Karpas-422 (cell line): ENCODE results near the gene FERMT1. TPM values are rescaled to one million over a fixed set of nuclear protein-coding genes. Genes with fewer than 3 reads are reported as not detected.

ENCODE experiments used
- DNase-seq: peaks from one replicate; pipeline ENCODE4 v3.0.0-alpha.2; 2015
- H2AFZ ChIP-seq: fragments of 200-600 bp; sonication (generic); 2 replicates; pipeline ENCODE4 v1.6.1; 2014; ENCODE audit warnings: antibody characterized with exemption, low read length, mixed read lengths
- H3K27ac ChIP-seq: fragments of 200-600 bp; sonication (generic); 2 replicates; pipeline ENCODE4 v1.5.1; 2014; ENCODE audit warnings: mild to moderate bottlenecking, low read length, moderate library complexity
- H3K27me3 ChIP-seq: fragments of 200-600 bp; sonication (generic); 2 replicates; pipeline ENCODE4 v1.6.1; 2014; ENCODE audit warnings: low read length, mixed read lengths
- H3K36me3 ChIP-seq: fragments of 200-600 bp; sonication (generic); 2 replicates; pipeline ENCODE4 v1.6.1; 2014; ENCODE audit warnings: low read length, mixed read lengths; ENCODE audit not compliant: insufficient read depth
- H3K4me1 ChIP-seq: fragments of 200-600 bp; sonication (generic); 2 replicates; pipeline ENCODE4 v1.6.1; 2014; ENCODE audit warnings: mild to moderate bottlenecking, low read length, mixed read lengths
- H3K4me2 ChIP-seq: fragments of 200-600 bp; sonication (generic); 2 replicates; pipeline ENCODE4 v1.6.1; 2014; ENCODE audit warnings: low read length, low read depth, mild to moderate bottlenecking; ENCODE audit not compliant: poor library complexity, severe bottlenecking
- H3K4me3 ChIP-seq: fragments of 200-600 bp; sonication (generic); 2 replicates; pipeline ENCODE4 v1.5.1; 2014; ENCODE audit warnings: mild to moderate bottlenecking, antibody characterized with exemption, low read length, mixed read lengths
- H3K79me2 ChIP-seq: fragments of 200-600 bp; sonication (generic); 2 replicates; pipeline ENCODE4 v1.6.1; 2014; ENCODE audit warnings: mild to moderate bottlenecking, low read length, mixed read lengths
- H3K9ac ChIP-seq: fragments of 200-600 bp; sonication (generic); 2 replicates; pipeline ENCODE4 v1.6.0; 2014; ENCODE audit warnings: low read length
- H3K9me2 ChIP-seq: fragments of 200-600 bp; sonication (generic), shearing (Covaris generic); replicated peaks from 2 replicates; pipeline ENCODE4 v1.6.0; 2014; ENCODE audit warnings: mild to moderate bottlenecking, low read length, moderate library complexity; ENCODE audit not compliant: insufficient read depth
- H3K9me3 ChIP-seq: fragments of 300-700, 200-600 bp; sonication (generic); 2 replicates; pipeline ENCODE4 v1.6.1; 2014; ENCODE audit warnings: low read length, mixed read lengths
- H4K20me1 ChIP-seq: fragments of 200-600 bp; sonication (generic); 2 replicates; pipeline ENCODE4 v1.6.1; 2014; ENCODE audit warnings: mild to moderate bottlenecking, antibody characterized with exemption, low read length, low read depth; ENCODE audit not compliant: insufficient read depth
- total RNA-seq: library from RNA; depleted of rRNA; stranded (reverse); fragments of >200 nt; shearing (Covaris generic); gene quantifications from 2 replicates; pipeline ENCODE4 v1.2.3, GENCODE V29; 2014; ENCODE audit warnings: low replicate concordance

Gene FERMT1
- total RNA-seq, 1 experiment from 2014 or later: not detected

- Histone ChIP-seq H3K36me3 (no peaks in the 10 kb centered on the region), H3K4me2 (no peak overlapping the region), H3K9me3 (no peaks in the 10 kb centered on the region), H3K27ac (no peak overlapping the region), H3K4me1 (peaks cover 10% of the 10 kb centered on the region), H2AFZ (no peak overlapping the region; the same call in 1 of the 2 replicates), H3K9ac (no peak overlapping the region), H3K9me2 (no peaks in the 10 kb centered on the region), H3K4me3 (no peak overlapping the region), H3K27me3 (no peaks in the 10 kb centered on the region), H4K20me1 (no peaks in the 10 kb centered on the region), H3K79me2 (no peaks in the 10 kb centered on the region)
- DNase-seq: peak; percentile 81
Measured at GRCh38 chr20:6074145-6074561, 48.7 kb downstream of the FERMT1 start.

DNA sequence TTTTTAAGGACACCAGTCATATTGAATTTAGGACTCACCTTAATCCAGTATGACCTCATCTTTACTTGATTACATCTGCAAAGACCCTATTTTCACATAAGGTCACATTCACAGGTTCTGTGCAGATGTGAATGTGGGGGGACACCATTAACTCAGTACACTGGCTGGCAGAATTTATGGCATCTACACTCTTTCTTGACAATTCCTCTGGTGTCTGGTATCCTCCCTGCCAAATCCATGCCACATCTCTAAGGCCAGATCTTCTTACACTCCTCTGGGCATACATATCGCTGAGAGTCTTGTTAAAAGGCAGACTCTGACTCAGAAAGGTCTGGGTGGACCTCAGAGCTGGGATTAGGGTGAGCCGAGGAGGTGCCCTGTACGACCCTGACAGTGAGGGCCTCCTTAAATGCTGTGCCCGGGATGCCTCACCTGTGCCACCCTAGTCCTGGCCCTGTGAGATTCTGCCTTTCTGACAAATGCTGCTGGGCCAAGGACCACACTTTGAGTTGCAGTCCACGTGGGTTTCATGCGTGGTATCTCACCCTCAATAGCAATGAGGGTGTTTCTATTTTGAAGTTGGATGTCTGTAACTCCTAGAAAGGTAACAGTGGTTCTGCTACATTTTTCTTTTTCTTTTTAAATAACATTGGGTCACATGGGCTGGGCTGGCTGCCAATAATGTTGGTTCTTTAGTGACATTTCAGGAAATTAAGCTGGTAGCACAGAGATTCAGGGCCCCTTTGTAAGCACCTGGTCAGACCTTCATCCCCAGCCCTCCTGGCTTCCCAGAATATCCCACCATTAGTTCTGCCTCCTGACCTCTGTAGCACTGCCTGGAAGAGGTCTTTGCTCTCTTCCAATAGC is 51.8 kb downstream of the FERMT1 start:
- Histone ChIP-seq H3K36me3 (no peaks in the 10 kb centered on the region), H4K20me1 (no peaks in the 10 kb centered on the region), H3K9me2 (no peaks in the 10 kb centered on the region), H2AFZ (no peak overlapping the region), H3K79me2 (no peaks in the 10 kb centered on the region), H3K4me3 (no peak overlapping the region), H3K27ac (no peak overlapping the region), H3K4me1 (peaks cover 10% of the 10 kb centered on the region), H3K27me3 (no peaks in the 10 kb centered on the region; the same call in 1 of the 2 replicates), H3K9ac (no peak overlapping the region), H3K9me3 (no peaks in the 10 kb centered on the region), H3K4me2 (no peak overlapping the region)
- no peak for DNase-seq

GRCh38 chr20:6069669-6070068 is 53.2 kb downstream of the FERMT1 start:
- H4K20me1 ChIP-seq: no peaks in the 10 kb centered on the region
- H3K27me3 ChIP-seq: no peaks in the 10 kb centered on the region; the same call in 1 of the 2 replicates
- no peak overlapping the region for H3K4me2 ChIP-seq
- H3K9me3 ChIP-seq: no peaks in the 10 kb centered on the region
- H3K27ac ChIP-seq: no peak overlapping the region
- H3K79me2 ChIP-seq: no peaks in the 10 kb centered on the region
- peaks cover 10% of the 10 kb centered on the region for H3K4me1 ChIP-seq
- no peak overlapping the region for H3K9ac ChIP-seq
- no peaks in the 10 kb centered on the region for H3K9me2 ChIP-seq
- no peak for DNase-seq
- H3K4me3 ChIP-seq: no peak overlapping the region
- no peak overlapping the region for H2AFZ ChIP-seq
- no peaks in the 10 kb centered on the region for H3K36me3 ChIP-seq

DNA sequence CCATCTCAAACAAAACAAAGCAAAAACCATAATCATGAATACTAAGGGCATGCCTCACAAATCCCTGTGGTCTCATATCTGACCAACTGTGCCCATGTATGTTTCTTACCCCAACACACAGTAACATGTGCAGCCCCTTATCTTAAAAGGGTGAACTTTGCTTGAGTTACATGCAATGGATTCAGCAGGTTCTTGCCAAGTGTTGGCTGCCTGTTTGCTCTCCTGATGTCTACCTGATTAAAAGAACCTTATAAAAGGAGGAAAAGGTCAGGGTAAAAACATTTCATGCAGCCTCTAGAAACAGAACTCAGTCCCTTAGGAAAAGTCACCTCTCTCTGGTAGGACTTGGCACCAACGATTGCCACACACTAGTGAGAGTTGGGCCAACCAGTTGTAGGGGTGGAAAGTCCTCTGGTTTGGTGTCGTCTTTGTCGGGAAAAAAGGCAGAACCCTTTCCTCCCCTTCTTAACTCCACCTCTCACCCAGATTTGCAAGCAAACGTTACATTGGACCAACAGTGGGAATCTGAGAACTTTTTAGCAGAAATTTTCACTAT is 55.0 kb downstream of the FERMT1 start:
- no peaks in the 10 kb centered on the region for H3K9me2 ChIP-seq
- H3K4me1 ChIP-seq: peaks cover 10% of the 10 kb centered on the region
- no peak overlapping the region for H2AFZ ChIP-seq
- H3K79me2 ChIP-seq: no peaks in the 10 kb centered on the region
- H4K20me1 ChIP-seq: no peaks in the 10 kb centered on the region
- no peaks in the 10 kb centered on the region for H3K36me3 ChIP-seq
- no peak overlapping the region for H3K4me2 ChIP-seq
- no peak overlapping the region for H3K4me3 ChIP-seq
- H3K27me3 ChIP-seq: no peaks in the 10 kb centered on the region; the same call in 1 of the 2 replicates
- no peaks in the 10 kb centered on the region for H3K9me3 ChIP-seq
- no peak for DNase-seq
- H3K9ac ChIP-seq: no peak overlapping the region
- H3K27ac ChIP-seq: no peak overlapping the region

DNA sequence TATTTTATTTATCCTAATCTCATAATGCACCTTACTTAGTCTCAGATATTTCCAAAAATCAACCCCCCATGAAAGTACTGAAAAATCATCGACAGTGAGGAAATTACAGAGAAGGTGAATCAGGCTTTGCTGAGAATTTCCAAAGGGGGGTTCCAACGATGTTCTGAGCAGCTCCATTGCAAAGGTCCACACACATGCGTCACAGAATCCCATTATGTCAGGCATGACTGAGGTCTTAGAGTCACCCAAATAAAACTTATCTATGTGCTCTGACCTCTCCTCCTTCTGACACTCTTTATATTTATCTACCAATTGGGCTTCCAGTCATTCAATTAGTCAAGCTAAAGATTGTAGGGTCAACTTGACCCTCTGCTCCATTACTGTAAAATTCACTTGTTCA is 56.2 kb downstream of the FERMT1 start:
- Histone ChIP-seq H3K4me2 (no peak overlapping the region), H3K4me3 (no peak overlapping the region), H3K27ac (no peak overlapping the region), H4K20me1 (no peaks in the 10 kb centered on the region), H2AFZ (no peak overlapping the region), H3K79me2 (no peaks in the 10 kb centered on the region), H3K9me2 (no peaks in the 10 kb centered on the region), H3K4me1 (peaks cover 5% of the 10 kb centered on the region), H3K27me3 (no peaks in the 10 kb centered on the region; the same call in 1 of the 2 replicates), H3K9ac (no peak overlapping the region), H3K36me3 (no peaks in the 10 kb centered on the region), H3K9me3 (no peaks in the 10 kb centered on the region)
- DNase-seq: no peak

GRCh38 chr20:6061544-6061943 is 61.3 kb downstream of the FERMT1 start:
- Histone ChIP-seq H3K9ac (no peak overlapping the region), H2AFZ (no peak overlapping the region), H3K4me3 (no peak overlapping the region), H4K20me1 (no peaks in the 10 kb centered on the region), H3K9me2 (no peaks in the 10 kb centered on the region), H3K27ac (no peak overlapping the region), H3K4me2 (no peak overlapping the region), H3K79me2 (no peaks in the 10 kb centered on the region), H3K4me1 (no peaks in the 10 kb centered on the region), H3K9me3 (no peaks in the 10 kb centered on the region), H3K27me3 (no peaks in the 10 kb centered on the region), H3K36me3 (no peaks in the 10 kb centered on the region)
- no peak for DNase-seq

DNA sequence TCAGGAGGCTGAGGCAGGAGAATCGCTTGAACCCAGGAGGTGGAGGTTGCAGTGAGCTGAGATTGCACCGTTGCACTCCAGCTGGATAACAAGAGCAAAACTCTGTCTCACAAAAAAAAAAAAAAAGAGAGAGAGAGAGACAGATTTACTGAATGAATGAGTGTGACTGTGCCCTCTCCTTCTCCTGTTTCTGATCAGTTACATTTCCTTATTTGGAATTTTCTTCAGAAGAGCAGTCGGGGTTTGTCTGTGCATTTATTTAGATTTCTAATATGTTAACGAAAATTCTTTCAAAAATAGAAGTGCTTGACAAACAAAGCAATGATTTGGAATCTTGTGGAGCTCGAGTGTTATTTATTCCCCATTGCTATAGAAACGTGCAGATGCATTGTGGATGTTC is 62.6 kb downstream of the FERMT1 start:
- H3K27me3 ChIP-seq: no peaks in the 10 kb centered on the region
- H3K4me3 ChIP-seq: no peak overlapping the region

DNA sequence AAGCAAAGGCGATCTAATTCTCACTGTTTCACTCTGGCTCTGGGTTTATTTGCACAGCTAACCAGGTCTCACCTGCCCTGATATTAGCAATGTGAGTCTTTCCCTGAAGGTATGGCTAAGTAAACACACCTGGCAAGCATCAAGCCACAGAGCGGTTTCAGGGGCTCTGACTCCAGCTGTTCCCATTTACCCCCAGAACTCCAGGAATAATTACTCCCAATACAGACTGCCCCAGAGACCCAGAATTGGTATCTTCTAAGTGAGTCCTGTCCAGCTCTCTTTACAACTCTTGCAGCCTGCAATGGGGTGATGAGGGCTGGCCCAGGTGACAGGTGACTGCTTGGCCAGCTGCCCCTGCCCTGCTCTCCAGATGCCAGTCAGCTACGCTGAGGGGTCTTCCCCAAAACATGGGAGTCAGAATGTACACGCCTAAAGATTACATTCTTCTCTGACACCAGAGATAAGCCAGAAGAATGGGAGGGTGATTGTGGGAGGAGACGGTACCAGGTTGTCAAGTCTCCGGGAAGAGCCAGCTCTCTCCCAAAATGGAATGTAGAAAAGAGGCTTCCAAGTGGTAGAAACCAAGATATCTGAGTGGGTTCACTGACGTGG is 64.0 kb downstream of the FERMT1 start:
- H3K36me3 ChIP-seq: no peaks in the 10 kb centered on the region
- no peaks in the 10 kb centered on the region for H3K79me2 ChIP-seq
- no peak overlapping the region for H3K4me2 ChIP-seq
- DNase-seq: no peak
- no peak overlapping the region for H3K4me3 ChIP-seq
- H3K9me3 ChIP-seq: no peaks in the 10 kb centered on the region
- H3K9ac ChIP-seq: no peak overlapping the region
- H4K20me1 ChIP-seq: no peaks in the 10 kb centered on the region
- no peaks in the 10 kb centered on the region for H3K9me2 ChIP-seq
- no peak overlapping the region for H3K27ac ChIP-seq
- no peak overlapping the region for H2AFZ ChIP-seq
- H3K4me1 ChIP-seq: no peaks in the 10 kb centered on the region
- no peaks in the 10 kb centered on the region for H3K27me3 ChIP-seq

More for the DNA sequence above, 62.6 kb downstream of the FERMT1 start:
- H2AFZ ChIP-seq: no peak overlapping the region
- H3K9me3 ChIP-seq: no peaks in the 10 kb centered on the region
- DNase-seq: no peak
- H3K27ac ChIP-seq: no peak overlapping the region
- no peak overlapping the region for H3K9ac ChIP-seq
- H3K9me2 ChIP-seq: no peaks in the 10 kb centered on the region
- no peaks in the 10 kb centered on the region for H3K36me3 ChIP-seq
- no peaks in the 10 kb centered on the region for H4K20me1 ChIP-seq
- H3K4me1 ChIP-seq: no peaks in the 10 kb centered on the region
- H3K79me2 ChIP-seq: no peaks in the 10 kb centered on the region
- H3K4me2 ChIP-seq: no peak overlapping the region
